K562 (cell line): ENCODE results near the gene NXN. TPM values are rescaled to one million over a fixed set of nuclear protein-coding genes. Genes with fewer than 3 reads are reported as not detected.

Experiments used
- ATAC-seq: fragments of 200-7000 bp; cut with Tn5 transposase; 3 replicates; pipeline ENCODE4 v1.9.1; 2020; ENCODE audit warnings: moderate library complexity
- BruUV-seq: library from RNA; stranded (reverse); fragments of 400-500 nt; replicated peaks from 2 replicates; lab custom pipeline; 2021; lab: Mats Ljungman, UMichigan
- CTCF ChIA-PET: fragments of 300-600 bp; formaldehyde crosslinking; extraction: SDS; loops from one replicate; lab custom pipeline; 2021; ENCODE audit warnings: low intra/inter-chr PET ratio; lab: Yijun Ruan, JAX
- POLR2A ChIA-PET: fragments of 300-600, 350-650 bp; sonication (Branson Sonifier 250); formaldehyde crosslinking; extraction: SDS; loops from one replicate; lab custom pipeline; 2021; ENCODE audit warnings: antibody characterized with exemption, inconsistent platforms; lab: Yijun Ruan, JAX
- DNase-seq, 4 experiments: peaks; one replicate each; pipeline versions ENCODE4 v3.0.0 to v3.0.0-alpha.2; 2011 to 2018; ENCODE audit warnings: low spot score in 3 of 4, mixed read lengths in 3 of 4; ENCODE audit errors: extremely low read depth in 1 of 4
- FAIRE-seq: peaks from 2 replicates; lab custom pipeline; 2011; peaks lifted over from hg19 to GRCh38; lab: Jason Lieb, UNC
- H2AFZ ChIP-seq: 2 replicates; pipeline ENCODE4 v1.6.0; 2011; ENCODE audit warnings: low read depth, low read length, control low read depth, inconsistent platforms
- H3K27ac ChIP-seq: fragments of 200-600 bp; 3 replicates; pipeline ENCODE4 v1.8.0; 2011; ENCODE audit warnings: low read depth, mild to moderate bottlenecking, control low read depth, inconsistent platforms, low read length, moderate library complexity, mixed read lengths; ENCODE audit errors: extremely low read depth
- H3K27me3 ChIP-seq, 2 experiments: fragments of 300-600 bp in 1 of 2; 2 replicates in 1 of 2; 3 replicates in 1 of 2; pipeline versions ENCODE4 v1.6.0 to v1.8.0; 2011; ENCODE audit warnings: inconsistent platforms in 2 of 2, low read length in 2 of 2, mild to moderate bottlenecking in 1 of 2, mixed read lengths in 1 of 2, moderate library complexity in 1 of 2; ENCODE audit not compliant: control insufficient read depth in 2 of 2, insufficient read depth in 2 of 2
- H3K36me3 ChIP-seq: fragments of 300-600 bp; 3 replicates; pipeline ENCODE4 v1.8.0; 2011; ENCODE audit warnings: mild to moderate bottlenecking, low read length, inconsistent platforms; ENCODE audit not compliant: control insufficient read depth, insufficient read depth
- H3K4me1 ChIP-seq, 2 experiments: fragments of 200-600 bp in 1 of 2; replicated peaks in 1 of 2; 2 replicates in 1 of 2; 3 replicates in 1 of 2; pipeline versions ENCODE4 v1.5.1 to v1.8.0; 2011; ENCODE audit warnings: inconsistent platforms in 2 of 2, low read length in 2 of 2, mild to moderate bottlenecking in 1 of 2, mixed read lengths in 1 of 2, moderate library complexity in 1 of 2; ENCODE audit not compliant: control insufficient read depth in 2 of 2, insufficient read depth in 2 of 2
- H3K4me2 ChIP-seq: 2 replicates; pipeline ENCODE4 v1.6.1; 2011; ENCODE audit warnings: low read length, control low read depth, inconsistent platforms, mixed read lengths; ENCODE audit not compliant: insufficient read depth
- H3K4me3 ChIP-seq: fragments of 200-600 bp; sonication (generic), shearing (Covaris generic); 2 replicates; pipeline ENCODE4 v1.5.1; 2016; ENCODE audit warnings: control low read depth, inconsistent platforms
- H3K79me2 ChIP-seq: fragments of 200-600 bp; 3 replicates; pipeline ENCODE4 v1.8.0; 2011; ENCODE audit warnings: low read length, inconsistent platforms; ENCODE audit not compliant: control insufficient read depth, insufficient read depth
- H3K9ac ChIP-seq, 2 experiments: 2 replicates each; pipeline versions ENCODE4 v1.6.0 to v1.6.1; 2011; ENCODE audit warnings: low read depth in 2 of 2, low read length in 2 of 2, control low read depth in 1 of 2, inconsistent platforms in 1 of 2, mild to moderate bottlenecking in 1 of 2, mixed read lengths in 1 of 2; ENCODE audit not compliant: insufficient read depth in 1 of 2
- H3K9me1 ChIP-seq: one replicate; pipeline ENCODE4 v1.6.0; 2011; ENCODE audit warnings: inconsistent platforms, mild to moderate bottlenecking, low read length, moderate library complexity; ENCODE audit not compliant: control insufficient read depth, insufficient read depth
- H3K9me3 ChIP-seq: replicated peaks from 2 replicates; pipeline ENCODE4 v1.5.1; 2011; ENCODE audit warnings: low read depth, low read length, inconsistent platforms; ENCODE audit not compliant: control insufficient read depth, insufficient read depth
- H4K20me1 ChIP-seq: replicated peaks from 2 replicates; pipeline ENCODE4 v1.6.1; 2011; ENCODE audit warnings: low read length, inconsistent platforms, mixed read lengths; ENCODE audit not compliant: control insufficient read depth, insufficient read depth
- CTBP1 ChIP-seq: fragments of 450-650 bp; IDR thresholded peaks from 2 replicates; pipeline ENCODE4 v1.6.1; 2016; ENCODE audit warnings: borderline replicate concordance
- CUX1 ChIP-seq: fragments of 200-800 bp; sonication (Bioruptor generic); IDR thresholded peaks from 2 replicates; pipeline ENCODE4 v1.6.1; 2016; ENCODE audit warnings: missing genetic modification characterization, missing compliant biosample characterization
- DNMT1 ChIP-seq: fragments of 450-650 bp; IDR thresholded peaks from 2 replicates; pipeline ENCODE4 v1.6.1; 2016; ENCODE audit warnings: antibody characterized with exemption, mild to moderate bottlenecking
- MECOM ChIP-seq: fragments of 250-450 bp; sonication (Bioruptor Pico); IDR thresholded peaks from 2 replicates; pipeline ENCODE4 v1.8.0; 2022; ENCODE audit warnings: inconsistent platforms
- SMARCA4 ChIP-seq: fragments of 450-650 bp; IDR thresholded peaks from 2 replicates; pipeline ENCODE4 v1.6.1; 2016
- TCFL5 ChIP-seq: fragments of 250-450 bp; sonication (Bioruptor Pico); conservative IDR thresholded peaks from 2 replicates; pipeline ENCODE4 v1.6.1; 2021; ENCODE audit warnings: mild to moderate bottlenecking, moderate library complexity, matching md5 sums
- ZNF184 ChIP-seq: sonication (generic); formaldehyde crosslinking; IDR thresholded peaks from 2 replicates; pipeline ENCODE4 v1.5.0; 2020; ENCODE audit warnings: missing genetic modification reagents
- ZNF592 ChIP-seq: fragments of 450-650 bp; IDR thresholded peaks from 2 replicates; pipeline ENCODE4 v1.6.1; 2017; ENCODE audit warnings: antibody characterized with exemption, mild to moderate bottlenecking
- ZNF778 ChIP-seq: fragments of 450-650 bp; formaldehyde crosslinking; IDR thresholded peaks from 2 replicates; pipeline ENCODE4 v1.4.0; 2020; ENCODE audit warnings: mild to moderate bottlenecking, moderate library complexity
- WGBS: fragments of 100-300 bp; shearing (Covaris generic); methylation state at CpG from one replicate; pipeline ENCODE4 v1.1.6; 2016; ENCODE audit warnings: low coverage, mixed read lengths; ENCODE audit not compliant: insufficient coverage; ENCODE audit errors: missing lambda C conversion rate; 5-methylcytosine and 5-hydroxymethylcytosine counted together
- in situ Hi-C: fragments of 300-500 bp; cut with MboI; formaldehyde crosslinking; loops from 4 replicates; pipeline ENCODE4 v1.15.0; 2018; ENCODE audit warnings: inconsistent platforms, mixed read lengths
- intact Hi-C: fragments of 100-400 bp; cut with micrococcal nuclease; formaldehyde crosslinking; loops from 2 replicates; pipeline ENCODE4 v1.14.2; 2022
- polyA plus RNA-seq, 8 experiments: library from polyadenylated mRNA; depleted of rRNA in 4 of 8; stranded (reverse) in 5 of 8; unstranded in 3 of 8; fragments of >200 nt; fragmentation: Nextera tagmentation in 2 of 8; fragmentation: Illumina TruSeq in 1 of 8; extraction: Ambion mirVana in 2 of 8; extraction: Trizol in 1 of 8; gene quantifications; 2 replicates each; pipeline versions ENCODE4 v1.2.1 to v1.2.3, GENCODE V29; 2011 to 2014; ENCODE audit warnings: inconsistent platforms in 1 of 8, missing spikeins in 1 of 8
- total RNA-seq, 7 experiments: library from RNA; depleted of rRNA in 6 of 7; stranded (reverse); fragments of >200 nt in 6 of 7; fragmentation: Illumina TruSeq in 2 of 7; extraction: Trizol in 2 of 7; gene quantifications; 2 replicates each; pipeline versions ENCODE4 v1.2.1 to v1.2.3, GENCODE V29; 2011 to 2021; ENCODE audit warnings: low replicate concordance in 1 of 7

The NXN gene
- total and polyA plus RNA-seq, 9 of the 15 experiments (the other 6 are each of a cell fraction or from before 2014, with no cell fraction given), result 0.08 to 0.39 (median 0.29) TPM; not detected in 5

- TF ChIP-seq CUX1, result no peak
These were observed 81.5 kb downstream of the NXN start (continued) for GRCh38 chr17:897970-898619.

- H3K36me3 ChIP-seq, result no peaks in the 10 kb centered on the region
- no peak overlapping the region for H3K4me2 ChIP-seq
- DNase-seq (no peak), ATAC-seq (no peak), FAIRE-seq (no peak)
- H3K9ac ChIP-seq, result no peak overlapping the region
- intact Hi-C loops, result no loop called here
- H3K27me3 ChIP-seq, result peaks cover 8 to 29% of the 10 kb centered on the region in 2 experiments
- ChIA-PET POLR2A (interaction anchor here (0.7 to 1.4 kb wide), 3 partner anchors 12 to 150 kb away, joined by 3 to 4 read pairs (median 3); no protein-coding TSS in a partner anchor), CTCF (no interaction called here)
- in situ Hi-C loops, result no loop called here
- H3K9me3 ChIP-seq, result no peaks in the 10 kb centered on the region
- H3K9me1 ChIP-seq, result no peaks in the 10 kb centered on the region
- H3K27ac ChIP-seq, result no peak overlapping the region
- no peak overlapping the region for H3K4me3 ChIP-seq
- H3K79me2 ChIP-seq, result no peaks in the 10 kb centered on the region
- H3K4me1 ChIP-seq, result no peaks in the 10 kb centered on the region
- WGBS, result 20% methylated on average over 27 of the region's 29 CpGs
- BruUV-seq, result no TSS peak
- H2AFZ ChIP-seq, result no peak overlapping the region
- H4K20me1 ChIP-seq, result no peaks in the 10 kb centered on the region
- TF ChIP-seq SMARCA4, result no peak
- no peak for TF ChIP-seq TCFL5
- TF ChIP-seq CTBP1, result no peak
- no peak for TF ChIP-seq MECOM (CRISPR knock-in tag)
- no peak for TF ChIP-seq DNMT1
- no peak for TF ChIP-seq ZNF592
- no peak for TF ChIP-seq ZNF778 (CRISPR knock-in tag)
- TF ChIP-seq ZNF184 (CRISPR knock-in tag), result no peak
These were observed 82.5 kb downstream of the NXN start for GRCh38 chr17:896953-897661.
